K562 (cell line): ENCODE measurements around the gene ACTL8. TPM values are rescaled to one million over a fixed set of nuclear protein-coding genes. Genes with fewer than 3 reads are reported as not detected.

Experiments used
- ATAC-seq: fragments of 200-7000 bp; cut with Tn5 transposase; 3 replicates; pipeline ENCODE4 v1.9.1; 2020; ENCODE audit warnings: moderate library complexity
- BruUV-seq: library from RNA; stranded (reverse); fragments of 400-500 nt; replicated peaks from 2 replicates; lab custom pipeline; 2021; lab: Mats Ljungman, UMichigan
- CTCF ChIA-PET: fragments of 300-600 bp; formaldehyde crosslinking; extraction: SDS; loops from one replicate; lab custom pipeline; 2021; ENCODE audit warnings: low intra/inter-chr PET ratio; lab: Yijun Ruan, JAX
- POLR2A ChIA-PET: fragments of 300-600, 350-650 bp; sonication (Branson Sonifier 250); formaldehyde crosslinking; extraction: SDS; loops from one replicate; lab custom pipeline; 2021; ENCODE audit warnings: antibody characterized with exemption, inconsistent platforms; lab: Yijun Ruan, JAX
- DNase-seq, 4 experiments: peaks; one replicate each; pipeline versions ENCODE4 v3.0.0 to v3.0.0-alpha.2; 2011 to 2018; ENCODE audit warnings: low spot score in 3 of 4, mixed read lengths in 3 of 4; ENCODE audit errors: extremely low read depth in 1 of 4
- FAIRE-seq: peaks from 2 replicates; lab custom pipeline; 2011; peaks lifted over from hg19 to GRCh38; lab: Jason Lieb, UNC
- H2AFZ ChIP-seq: 2 replicates; pipeline ENCODE4 v1.6.0; 2011; ENCODE audit warnings: low read depth, low read length, control low read depth, inconsistent platforms
- H3K27ac ChIP-seq: fragments of 200-600 bp; 3 replicates; pipeline ENCODE4 v1.8.0; 2011; ENCODE audit warnings: low read depth, mild to moderate bottlenecking, control low read depth, inconsistent platforms, low read length, moderate library complexity, mixed read lengths; ENCODE audit errors: extremely low read depth
- H3K27me3 ChIP-seq, 2 experiments: fragments of 300-600 bp in 1 of 2; 2 replicates in 1 of 2; 3 replicates in 1 of 2; pipeline versions ENCODE4 v1.6.0 to v1.8.0; 2011; ENCODE audit warnings: inconsistent platforms in 2 of 2, low read length in 2 of 2, mild to moderate bottlenecking in 1 of 2, mixed read lengths in 1 of 2, moderate library complexity in 1 of 2; ENCODE audit not compliant: control insufficient read depth in 2 of 2, insufficient read depth in 2 of 2
- H3K36me3 ChIP-seq: fragments of 300-600 bp; 3 replicates; pipeline ENCODE4 v1.8.0; 2011; ENCODE audit warnings: mild to moderate bottlenecking, low read length, inconsistent platforms; ENCODE audit not compliant: control insufficient read depth, insufficient read depth
- H3K4me1 ChIP-seq, 2 experiments: fragments of 200-600 bp in 1 of 2; replicated peaks in 1 of 2; 2 replicates in 1 of 2; 3 replicates in 1 of 2; pipeline versions ENCODE4 v1.5.1 to v1.8.0; 2011; ENCODE audit warnings: inconsistent platforms in 2 of 2, low read length in 2 of 2, mild to moderate bottlenecking in 1 of 2, mixed read lengths in 1 of 2, moderate library complexity in 1 of 2; ENCODE audit not compliant: control insufficient read depth in 2 of 2, insufficient read depth in 2 of 2
- H3K4me2 ChIP-seq: 2 replicates; pipeline ENCODE4 v1.6.1; 2011; ENCODE audit warnings: low read length, control low read depth, inconsistent platforms, mixed read lengths; ENCODE audit not compliant: insufficient read depth
- H3K4me3 ChIP-seq: fragments of 200-600 bp; sonication (generic), shearing (Covaris generic); 2 replicates; pipeline ENCODE4 v1.5.1; 2016; ENCODE audit warnings: control low read depth, inconsistent platforms
- H3K79me2 ChIP-seq: fragments of 200-600 bp; 3 replicates; pipeline ENCODE4 v1.8.0; 2011; ENCODE audit warnings: low read length, inconsistent platforms; ENCODE audit not compliant: control insufficient read depth, insufficient read depth
- H3K9ac ChIP-seq, 2 experiments: 2 replicates each; pipeline versions ENCODE4 v1.6.0 to v1.6.1; 2011; ENCODE audit warnings: low read depth in 2 of 2, low read length in 2 of 2, control low read depth in 1 of 2, inconsistent platforms in 1 of 2, mild to moderate bottlenecking in 1 of 2, mixed read lengths in 1 of 2; ENCODE audit not compliant: insufficient read depth in 1 of 2
- H3K9me1 ChIP-seq: one replicate; pipeline ENCODE4 v1.6.0; 2011; ENCODE audit warnings: inconsistent platforms, mild to moderate bottlenecking, low read length, moderate library complexity; ENCODE audit not compliant: control insufficient read depth, insufficient read depth
- H3K9me3 ChIP-seq: replicated peaks from 2 replicates; pipeline ENCODE4 v1.5.1; 2011; ENCODE audit warnings: low read depth, low read length, inconsistent platforms; ENCODE audit not compliant: control insufficient read depth, insufficient read depth
- H4K20me1 ChIP-seq: replicated peaks from 2 replicates; pipeline ENCODE4 v1.6.1; 2011; ENCODE audit warnings: low read length, inconsistent platforms, mixed read lengths; ENCODE audit not compliant: control insufficient read depth, insufficient read depth
- FOXP1 ChIP-seq: sonication (generic); formaldehyde crosslinking; IDR thresholded peaks from 2 replicates; pipeline ENCODE4 v1.8.0; 2022; ENCODE audit warnings: mild to moderate bottlenecking, missing genetic modification reagents
- HSF4 ChIP-seq: fragments of 250-450 bp; sonication (Bioruptor Pico); IDR thresholded peaks from 2 replicates; pipeline ENCODE4 v2.1.2; 2022; ENCODE audit warnings: mild to moderate bottlenecking, moderate library complexity, borderline replicate concordance
- RERE ChIP-seq: sonication (generic); formaldehyde crosslinking; IDR thresholded peaks from 2 replicates; pipeline ENCODE4 v1.8.0; 2023; ENCODE audit warnings: missing genetic modification reagents, mild to moderate bottlenecking, borderline replicate concordance
- ZNF318 ChIP-seq, 2 experiments: fragments of 450-650 bp; IDR thresholded peaks; 2 replicates each; pipeline ENCODE4 v1.6.1; 2016; ENCODE audit warnings: mild to moderate bottlenecking in 2 of 2, borderline replicate concordance in 1 of 2, low read depth in 1 of 2, moderate library complexity in 1 of 2
- WGBS: fragments of 100-300 bp; shearing (Covaris generic); methylation state at CpG from one replicate; pipeline ENCODE4 v1.1.6; 2016; ENCODE audit warnings: low coverage, mixed read lengths; ENCODE audit not compliant: insufficient coverage; ENCODE audit errors: missing lambda C conversion rate; 5-methylcytosine and 5-hydroxymethylcytosine counted together
- in situ Hi-C: fragments of 300-500 bp; cut with MboI; formaldehyde crosslinking; loops from 4 replicates; pipeline ENCODE4 v1.15.0; 2018; ENCODE audit warnings: inconsistent platforms, mixed read lengths
- intact Hi-C: fragments of 100-400 bp; cut with micrococcal nuclease; formaldehyde crosslinking; loops from 2 replicates; pipeline ENCODE4 v1.14.2; 2022
- polyA plus RNA-seq, 8 experiments: library from polyadenylated mRNA; depleted of rRNA in 4 of 8; stranded (reverse) in 5 of 8; unstranded in 3 of 8; fragments of >200 nt; fragmentation: Nextera tagmentation in 2 of 8; fragmentation: Illumina TruSeq in 1 of 8; extraction: Ambion mirVana in 2 of 8; extraction: Trizol in 1 of 8; gene quantifications; 2 replicates each; pipeline versions ENCODE4 v1.2.1 to v1.2.3, GENCODE V29; 2011 to 2014; ENCODE audit warnings: inconsistent platforms in 1 of 8, missing spikeins in 1 of 8
- total RNA-seq, 7 experiments: library from RNA; depleted of rRNA in 6 of 7; stranded (reverse); fragments of >200 nt in 6 of 7; fragmentation: Illumina TruSeq in 2 of 7; extraction: Trizol in 2 of 7; gene quantifications; 2 replicates each; pipeline versions ENCODE4 v1.2.1 to v1.2.3, GENCODE V29; 2011 to 2021; ENCODE audit warnings: low replicate concordance in 1 of 7

Gene ACTL8
- total and polyA plus RNA-seq, 9 of the 15 experiments (the other 6 are each of a cell fraction or from before 2014, with no cell fraction given), result 0.30 to 3.3 (median 1.6) TPM

- TF ChIP-seq RERE, result no peak
- TF ChIP-seq HSF4 (CRISPR knock-in tag), result no peak
- no peak for TF ChIP-seq FOXP1 (CRISPR knock-in tag)
Measured at GRCh38 chr1:17810668-17811067, 55.5 kb downstream of the ACTL8 start (continued).

GRCh38 chr1:17816511-17816910, 61.4 kb downstream of the ACTL8 start:
- Histone ChIP-seq H3K27ac (no peak overlapping the region), H3K79me2 (no peaks in the 10 kb centered on the region), H3K36me3 (no peaks in the 10 kb centered on the region), H3K9ac (no peak overlapping the region), H3K9me3 (no peaks in the 10 kb centered on the region), H3K27me3 (peaks cover 7 to 10% of the 10 kb centered on the region in 2 experiments; a peak in 3 of 5 replicates), H3K4me2 (no peak overlapping the region), H2AFZ (no peak overlapping the region), H3K4me3 (no peak overlapping the region), H3K4me1 (no peaks in the 10 kb centered on the region), H3K9me1 (no peaks in the 10 kb centered on the region), H4K20me1 (no peaks in the 10 kb centered on the region; the same call in 1 of the 2 replicates)
- in situ Hi-C loops (no loop called here), intact Hi-C loops (no loop called here)
- no TSS peak for BruUV-seq
- ATAC-seq (no peak), DNase-seq (no peak), FAIRE-seq (no peak)
- CTCF ChIA-PET, result no interaction called here
- POLR2A ChIA-PET, result interaction anchor here (1.3 kb wide), 1 partner anchor 14 kb away, joined by 3 read pairs; no protein-coding TSS in a partner anchor
- WGBS, result 1% methylated on average over 4 of the region's 4 CpGs
- TF ChIP-seq ZNF318 (IDR thresholded peaks at IDR 0.05; ENCODE audit: borderline replicate concordance in 1 of 2, low read depth in 1 of 2), result no peak
